Measurements from ENCODE around the gene ADAMTSL4.
"Not testable (repeated sequence)": the region's sequence is repeated elsewhere in the genome, so short reads cannot be mapped to it uniquely, and the experiment has no call there.

GRCh38 chr1:150581962-150582361 lies 32.8 kb downstream of the ADAMTSL4 start:
- not testable (repeated sequence) for TF ChIP-seq CTCF (IDR thresholded peaks at IDR 0.05; ENCODE audit: insufficient read depth, low read depth, low read length); EZH2 (IDR thresholded peaks at IDR 0.05; ENCODE audit: insufficient read depth, low read length)

Measured in astrocyte (in vitro differentiated cells and primary cell).